GM18498 (cell line): ENCODE results near the gene AVPR2.

ENCODE experiments used
- ATAC-seq: cut with Tn5 transposase; IDR thresholded peaks from one replicate; pipeline ENCODE4 v1.9.1; 2021; ENCODE audit warnings: mild to moderate bottlenecking, moderate library complexity; ENCODE audit not compliant: unreplicated experiment

Gene AVPR2

DNA sequence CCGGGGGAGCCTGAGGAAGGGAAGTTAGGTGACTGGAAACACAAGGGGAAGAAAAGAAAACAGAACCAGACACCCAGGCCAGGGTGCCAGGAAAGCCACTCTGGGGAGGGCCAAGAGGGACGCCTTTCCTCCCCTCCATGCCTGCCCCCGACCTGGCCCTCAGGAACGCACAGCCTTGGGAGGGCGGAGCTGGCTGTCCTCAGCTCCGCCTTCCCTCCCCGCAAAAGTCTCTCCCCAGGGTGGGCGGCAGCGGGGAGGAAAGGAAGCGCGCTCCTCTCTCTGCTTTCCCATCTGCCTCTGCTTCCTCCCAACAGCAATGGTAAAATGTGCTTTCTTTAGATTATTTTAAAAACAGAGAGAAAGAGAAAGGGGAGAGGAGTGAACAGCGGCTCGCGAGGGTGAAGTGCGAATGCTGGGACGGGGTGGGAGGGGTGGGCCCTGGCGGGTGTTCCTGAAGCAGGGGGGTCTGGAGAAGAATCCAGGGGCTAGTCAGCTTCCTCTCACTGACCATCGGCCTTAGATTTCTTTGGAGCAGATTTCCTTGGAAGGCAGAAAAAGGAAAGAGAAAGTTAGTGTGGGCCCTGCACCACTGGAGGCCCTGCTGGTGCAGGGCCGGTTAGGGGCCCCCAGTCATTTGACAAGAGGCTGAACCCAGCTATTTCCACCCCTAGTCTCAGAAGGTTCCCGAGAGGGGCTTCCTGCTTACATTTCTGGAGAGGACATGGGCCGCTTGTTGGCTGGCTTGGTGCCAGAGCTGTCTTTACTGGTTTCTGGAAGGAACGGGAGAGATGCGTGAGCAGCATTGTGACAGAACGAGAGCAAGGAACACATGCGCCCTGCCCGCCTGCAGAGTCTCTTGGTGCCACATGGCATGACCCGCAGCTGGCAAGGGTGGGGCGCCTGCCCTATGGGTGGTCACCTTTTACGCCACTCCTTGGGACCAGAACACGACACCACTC lies 44.7 kb downstream of the AVPR2 start:
- no peak for ATAC-seq

DNA sequence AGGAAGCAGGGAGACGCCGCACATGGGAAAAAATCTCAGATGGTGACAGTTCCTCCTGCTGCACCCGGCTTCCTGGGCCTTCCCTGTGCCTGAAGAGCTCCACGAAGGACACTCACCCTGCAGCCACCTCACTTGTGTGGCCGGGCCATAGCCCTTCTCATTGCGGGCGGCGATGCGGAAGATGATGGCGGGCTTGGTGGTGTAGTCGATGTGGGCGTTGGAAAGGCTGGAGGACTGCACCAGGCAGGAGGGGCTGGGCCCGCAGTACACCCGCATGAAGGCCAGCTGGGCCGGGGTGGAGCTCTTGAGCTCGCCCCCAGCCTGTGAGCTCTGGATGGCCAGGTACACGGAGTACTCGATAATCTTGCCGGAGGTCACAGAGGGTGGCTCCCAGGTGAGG lies 45.7 kb downstream of the AVPR2 start:
- ATAC-seq: no peak

DNA sequence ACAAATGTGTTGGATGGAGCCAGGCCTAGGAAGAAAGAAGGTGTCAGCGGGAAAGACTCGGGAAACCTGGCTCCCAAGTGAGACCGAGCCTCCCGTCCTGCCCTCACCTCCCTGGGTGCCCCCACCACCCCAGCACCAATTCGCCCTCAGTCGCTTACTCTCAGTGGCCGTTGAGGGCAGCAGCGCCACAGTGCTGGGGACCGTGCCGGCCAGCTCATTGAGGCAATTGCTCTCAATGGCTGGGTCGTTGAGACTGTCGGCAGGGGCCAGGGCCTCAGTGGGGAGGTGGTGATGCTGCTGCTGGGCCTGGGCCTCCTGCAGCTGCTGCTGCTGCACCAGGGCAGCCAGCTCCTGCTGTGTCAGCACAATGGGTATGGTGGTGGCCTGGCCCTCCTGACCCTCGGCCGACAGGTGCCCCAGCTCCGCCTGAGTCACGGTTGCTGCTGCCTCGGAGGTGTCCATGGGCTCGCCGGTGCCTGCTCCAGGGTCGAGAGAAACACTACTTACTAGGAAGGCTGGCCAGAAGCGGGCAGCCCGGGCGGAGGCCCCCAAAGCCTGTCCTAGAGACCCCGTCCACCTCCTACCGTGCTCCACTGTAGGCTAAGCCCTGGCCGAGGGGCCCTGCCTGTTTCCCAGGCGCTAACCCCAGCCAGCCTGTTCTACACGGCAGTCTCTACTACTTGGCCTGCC lies 47.4 kb downstream of the AVPR2 start:
- ATAC-seq: no peak

DNA sequence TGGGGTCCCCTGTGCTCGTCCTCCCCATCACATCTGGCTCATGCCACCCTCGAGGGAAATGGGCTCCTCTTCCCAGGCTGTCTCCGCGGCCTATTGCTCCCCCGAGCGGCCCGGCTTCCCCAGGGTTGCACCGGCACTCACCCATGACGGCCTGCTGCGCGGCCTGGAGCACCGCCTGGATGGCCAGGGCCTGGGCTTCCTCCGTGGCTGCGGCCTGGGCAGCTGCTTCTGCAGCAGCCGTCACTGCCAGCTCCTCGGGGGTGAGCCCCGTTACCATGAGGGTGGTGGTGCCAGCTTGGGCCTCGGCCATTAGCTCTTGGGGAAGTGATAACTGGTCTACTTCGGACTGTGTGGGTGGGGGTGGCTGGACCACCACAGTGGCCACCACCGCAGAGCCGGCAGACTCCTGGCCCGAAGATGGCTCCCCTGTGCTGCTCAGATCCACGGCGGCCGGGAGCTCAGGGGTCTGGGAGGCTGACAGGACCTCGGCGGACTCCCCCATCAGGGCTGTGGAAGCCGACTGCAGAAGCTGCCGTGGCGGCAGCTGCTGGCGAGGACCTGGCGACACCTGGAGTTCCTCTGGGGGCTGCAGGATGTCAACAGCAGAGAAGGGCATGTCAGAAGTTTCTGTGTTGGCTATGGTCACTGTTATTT lies 48.0 kb downstream of the AVPR2 start:
- no peak for ATAC-seq

DNA sequence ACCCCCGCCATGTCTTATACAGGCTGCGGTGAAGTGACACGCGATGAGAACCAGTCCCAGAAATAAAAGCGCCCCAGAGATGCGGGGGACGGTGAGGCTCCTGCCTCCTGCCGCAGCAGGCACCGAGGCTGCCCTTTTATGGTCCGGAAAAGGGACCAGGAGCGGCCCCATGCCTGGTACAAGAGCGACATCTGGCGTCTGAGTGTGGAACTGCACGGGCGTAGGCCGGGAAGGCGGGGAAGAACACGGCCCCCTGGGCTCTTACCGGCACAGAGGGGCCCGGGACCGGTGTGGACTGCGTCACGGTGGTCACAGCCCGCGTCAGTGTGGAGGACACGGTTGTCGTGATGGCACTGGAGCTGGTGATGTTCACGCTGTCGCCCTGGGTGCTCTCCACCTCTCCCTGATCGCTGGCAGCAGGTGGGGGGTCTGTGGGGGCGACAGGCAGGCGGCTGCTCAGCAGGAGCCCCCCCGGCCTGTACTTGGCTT lies 48.9 kb downstream of the AVPR2 start:
- no peak for ATAC-seq

DNA sequence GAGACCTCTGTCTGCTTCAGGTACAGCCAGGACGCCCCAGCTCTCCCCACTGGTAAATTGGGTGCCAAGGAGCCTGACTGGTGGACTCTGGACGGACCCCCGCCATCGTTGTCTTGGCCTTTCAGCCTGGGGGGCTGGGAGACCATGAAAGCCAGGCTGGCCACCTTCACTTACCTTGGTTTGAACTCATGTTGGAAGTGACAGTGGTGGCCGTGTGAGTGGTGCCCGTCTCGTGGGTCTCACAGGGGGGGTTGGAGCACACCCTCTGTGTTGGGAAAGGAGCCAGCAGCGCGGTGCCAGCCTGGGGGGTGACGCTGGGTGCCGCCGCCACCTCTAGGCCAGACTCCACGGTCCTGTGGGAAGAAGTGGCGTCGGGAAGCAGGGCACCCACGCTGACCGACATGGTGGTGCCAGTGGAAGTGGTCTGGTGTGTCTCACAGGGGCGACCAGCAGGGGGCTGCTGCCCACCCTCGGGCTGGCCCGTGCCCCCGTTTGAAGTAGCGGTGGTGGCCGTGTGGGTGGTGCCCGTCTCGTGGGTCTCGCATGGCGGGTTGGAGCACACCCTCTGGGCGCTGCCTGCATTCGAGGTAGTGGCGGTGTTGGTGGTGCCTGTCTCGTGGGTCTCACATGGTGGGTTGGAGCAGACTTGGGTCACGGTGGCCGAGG lies 49.6 kb downstream of the AVPR2 start:
- ATAC-seq: no peak

DNA sequence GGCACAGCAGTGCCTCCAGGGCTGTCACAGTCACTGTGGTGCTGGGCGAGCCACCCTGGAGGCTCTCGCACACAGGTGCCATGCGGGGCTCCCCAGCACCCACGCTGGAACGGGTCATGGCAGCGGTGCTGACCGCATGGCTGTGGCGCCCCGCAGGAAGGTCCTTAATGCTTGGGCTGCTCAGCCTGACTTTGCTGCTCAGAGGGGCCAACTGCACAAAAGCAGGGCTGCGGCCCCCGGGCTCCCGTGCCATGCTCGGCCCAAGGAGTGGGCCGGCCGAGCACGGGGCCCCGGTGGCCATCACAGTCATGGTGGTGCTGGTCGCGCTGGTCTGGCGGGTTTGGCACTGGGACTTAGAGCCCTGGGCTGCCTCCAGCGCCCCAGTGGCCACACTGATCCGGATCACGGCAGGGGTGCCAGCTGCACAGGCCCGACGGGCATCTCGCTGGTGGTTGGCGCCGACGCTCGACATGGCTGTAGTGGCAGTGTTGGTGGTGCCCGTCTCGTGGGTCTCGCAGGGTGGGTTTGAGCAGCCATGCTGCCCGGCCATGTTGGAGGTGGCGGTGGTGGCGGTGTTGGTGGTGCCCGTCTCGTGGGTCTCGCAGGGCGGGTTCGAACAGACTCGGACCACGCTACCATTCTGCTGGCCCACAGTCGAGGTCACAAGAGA lies 50.2 kb downstream of the AVPR2 start:
- ATAC-seq: no peak

DNA sequence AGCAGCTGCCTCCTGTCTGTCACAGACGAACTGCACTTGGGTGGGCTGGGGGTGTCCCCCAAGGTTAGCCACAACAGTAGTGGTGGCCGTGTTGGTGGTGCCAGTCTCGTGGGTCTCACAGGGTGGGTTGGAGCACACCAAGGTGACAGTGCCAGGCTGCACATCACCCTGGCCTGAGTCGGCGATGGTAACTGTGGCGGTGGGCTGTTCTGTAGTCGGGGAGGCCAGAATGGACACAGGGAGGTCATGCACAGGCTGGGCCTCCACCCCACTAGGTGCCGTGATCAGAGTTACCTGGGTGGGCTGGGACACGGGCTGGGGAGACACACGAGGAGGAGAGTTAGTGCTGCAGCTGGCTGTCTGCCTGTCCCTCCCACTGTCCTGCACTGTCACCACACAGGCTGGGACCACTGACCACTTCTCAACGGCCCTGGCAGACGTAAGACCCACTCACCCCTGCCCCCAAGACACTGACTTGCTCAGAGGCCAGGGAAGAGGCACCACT lies 50.8 kb downstream of the AVPR2 start:
- ATAC-seq: no peak

DNA sequence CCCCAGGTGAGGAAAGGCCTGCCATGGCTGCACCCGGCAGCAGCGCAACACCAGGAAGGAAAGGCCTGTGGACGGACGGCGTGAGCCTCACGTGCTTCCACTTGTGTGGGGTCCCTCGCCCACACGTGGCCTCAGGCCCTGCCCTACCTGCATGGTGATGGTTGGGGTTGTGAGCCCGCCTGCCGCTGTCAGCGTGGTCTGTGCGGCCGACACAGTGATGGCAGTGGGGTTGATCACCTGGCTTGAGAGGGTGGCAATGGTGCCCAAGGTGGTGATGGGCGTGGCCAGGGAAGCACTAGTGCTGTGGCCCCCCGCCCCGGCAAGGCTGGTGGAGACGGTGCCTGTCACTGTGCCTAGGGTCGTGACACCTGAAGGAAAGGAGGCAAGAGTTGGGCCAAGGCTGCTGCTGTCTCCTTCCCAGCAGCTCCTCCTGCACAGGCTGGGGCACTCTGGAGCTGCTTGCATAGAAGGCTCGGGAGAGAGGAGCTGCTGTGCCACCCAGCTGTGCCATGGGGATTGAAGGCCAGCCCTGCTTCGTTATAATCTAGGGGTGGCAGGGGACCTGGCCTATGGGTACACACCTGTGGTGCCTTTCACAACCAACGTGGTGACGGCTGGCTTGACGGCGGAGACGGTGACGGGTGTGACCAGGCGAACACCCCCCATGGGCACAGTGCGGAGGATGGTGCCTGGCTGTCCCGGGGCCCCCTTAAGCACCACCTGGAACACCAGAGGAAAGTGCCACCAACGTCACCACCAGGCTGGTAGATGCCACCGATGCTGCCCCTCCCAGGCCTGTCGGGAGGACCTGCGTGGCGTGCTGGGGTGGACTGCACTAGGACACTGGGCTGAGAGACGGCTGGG lies 51.8 kb downstream of the AVPR2 start:
- ATAC-seq: no peak
